Spleen (tissue), 11 donors: ENCODE results near the gene CFAP70. TPM values are rescaled to one million over a fixed set of nuclear protein-coding genes. Genes with fewer than 3 reads are reported as not detected.

Experiments
- DNase-seq: peaks from one replicate; pipeline ENCODE4 v3.0.0-alpha.2; 2020
- H3K27ac ChIP-seq, 8 donors: fragments of 200-600 bp; sonication (generic) in 7 of 8; 1 replicate in 4 of 8; 2 replicates in 4 of 8; pipeline versions ENCODE4 v1.5.0 to v1.8.0; 2016 to 2021; ENCODE audit warnings: inconsistent platforms in 4 of 8, mild to moderate bottlenecking in 4 of 8, moderate library complexity in 1 of 8
- H3K27me3 ChIP-seq, 7 donors: fragments of 200-600 bp; sonication (generic) in 6 of 7; replicated peaks in 1 of 7; 1 replicate in 4 of 7; 2 replicates in 3 of 7; pipeline versions ENCODE4 v1.5.0 to v1.8.0; 2016 to 2021; ENCODE audit warnings: inconsistent platforms in 3 of 7, mild to moderate bottlenecking in 1 of 7
- H3K36me3 ChIP-seq, 6 donors: fragments of 200-600 bp; sonication (generic) in 5 of 6; 1 replicate in 4 of 6; 2 replicates in 2 of 6; pipeline versions ENCODE4 v1.5.0 to v1.8.0; 2016 to 2021; ENCODE audit warnings: inconsistent platforms in 2 of 6
- H3K4me1 ChIP-seq, 6 donors: fragments of 200-600 bp; sonication (generic) in 5 of 6; 1 replicate in 3 of 6; 2 replicates in 3 of 6; pipeline versions ENCODE4 v1.5.0 to v1.8.0; 2016 to 2021; ENCODE audit warnings: inconsistent platforms in 3 of 6
- H3K4me3 ChIP-seq, 8 donors: fragments of 200-600 bp; sonication (generic) in 7 of 8; 1 replicate in 4 of 8; 2 replicates in 4 of 8; pipeline versions ENCODE4 v1.5.0 to v1.8.0; 2016 to 2021; ENCODE audit warnings: inconsistent platforms in 4 of 8, mild to moderate bottlenecking in 4 of 8, moderate library complexity in 2 of 8
- H3K9me3 ChIP-seq, 8 donors: fragments of 200-600 bp; sonication (generic) in 7 of 8; 1 replicate in 4 of 8; 2 replicates in 4 of 8; pipeline versions ENCODE4 v1.5.0 to v1.8.0; 2016 to 2021; ENCODE audit warnings: inconsistent platforms in 4 of 8
- CTCF ChIP-seq, 11 experiments: fragments of 200-600 bp in 7 of 11; fragments of 450-650 bp in 4 of 11; sonication (generic) in 4 of 11; IDR thresholded peaks in 8 of 11; conservative IDR thresholded peaks in 3 of 11; 1 replicate in 7 of 11; 2 replicates in 4 of 11; pipeline versions ENCODE4 v1.4.0 to v1.8.0; 2016 to 2021; ENCODE audit warnings: antibody characterized with exemption in 11 of 11, inconsistent platforms in 4 of 11, mild to moderate bottlenecking in 1 of 11
- POLR2A ChIP-seq, 3 donors: fragments of 450-650 bp; IDR thresholded peaks; one replicate each; pipeline ENCODE4 v1.5.1; 2017; ENCODE audit warnings: antibody characterized with exemption in 3 of 3, mild to moderate bottlenecking in 1 of 3
- POLR2AphosphoS5 ChIP-seq, 3 donors: sonication (generic); formaldehyde crosslinking; IDR thresholded peaks; one replicate each; pipeline ENCODE4 v1.5.1; 2017; ENCODE audit warnings: antibody characterized with exemption in 3 of 3
- whole genome bisulfite sequencing, 5 donors: extraction: QIAGEN DNeasy Blood & Tissue Kit in 3 of 5; methylation state at CpG; one replicate each; pipeline versions ENCODE4 v1.1.5 to v1.1.7; 2013 to 2018; 5-methylcytosine and 5-hydroxymethylcytosine counted together
- intact Hi-C: fragments of 100-400 bp; cut with DNase I; formaldehyde crosslinking; loops from one replicate; pipeline ENCODE4 v1.15.0; 2023; ENCODE audit warnings: low total_unique reads
- polyA plus RNA-seq, 3 donors: library from polyadenylated mRNA; stranded (reverse); fragments of 200-250 nt; gene quantifications; one replicate each; pipeline ENCODE4 v1.2.1, GENCODE V29; 2013
- total RNA-seq, 7 donors: library from RNA; depleted of rRNA in 3 of 7; stranded (reverse); fragments of >200 nt in 3 of 7; fragmentation: NEBNext Ultra II Directional in 4 of 7; extraction: Animal tissue kit (Norgen Biotek cat#: 25700) in 4 of 7; gene quantifications; one replicate each; pipeline versions ENCODE4 v1.1.0 to v1.2.1, GENCODE V29; 2016 to 2021
- donor health status: healthy with polysubstance abuse.
- donor health status: DM: no; HTN: no; CAD: no; lungs with moderate emphysema.
- donor health status: DM: no; HTN: no; CAD: no.
- donor health status: Bipolar disorder and iron deficiency.
- donor health status: healthy.
- donor health status: DM: no; HTN: no; CAD: no.
- donor health status: DM: yes; HTN: yes; CAD: no.

The CFAP70 gene
- total and polyA plus RNA-seq, 10 donors: 1.3 to 5.7 (median 3.0) TPM

GRCh38 chr10:73405556-73405955, 46.9 kb upstream of the CFAP70 start:
- Histone ChIP-seq H3K27ac (no peak overlapping the region), H3K27me3 (no peaks in the 10 kb centered on the region), H3K36me3 (peaks cover 0 to 28% (median 0%) of the 10 kb centered on the region in 6 donors), H3K9me3 (no peaks in the 10 kb centered on the region), H3K4me1 (peaks cover 4 to 65% (median 27%) of the 10 kb centered on the region in 6 donors), H3K4me3 (no peak overlapping the region)
- TF ChIP-seq POLR2AphosphoS5 (IDR thresholded peaks at IDR 0.05): no peak
- TF ChIP-seq POLR2A (IDR thresholded peaks at IDR 0.05): no peak
- TF ChIP-seq CTCF (IDR thresholded peaks at IDR 0.05 in 8 of 11, conservative IDR thresholded peaks at IDR 0.05 in 3 of 11): no peak
- intact Hi-C loops: no loop called here
- 80 to 89% (median 86%) methylated on average over 3 of the region's 3 CpGs for WGBS, 5 donors
- DNase-seq: no peak

GRCh38 chr10:73404690-73405089, 46.0 kb upstream of the CFAP70 start:
- H3K9me3 ChIP-seq: no peaks in the 10 kb centered on the region
- H3K27me3 ChIP-seq: no peaks in the 10 kb centered on the region
- DNase-seq: no peak
- peaks cover 0 to 34% (median 4%) of the 10 kb centered on the region in 6 donors for H3K36me3 ChIP-seq
- H3K27ac ChIP-seq: no peak overlapping the region
- no peak overlapping the region for H3K4me3 ChIP-seq
- WGBS, 5 donors: 95 to 97% (median 96%) methylated on average over 9 of the region's 9 CpGs
- intact Hi-C loops: no loop called here
- H3K4me1 ChIP-seq: peaks cover 4 to 57% (median 21%) of the 10 kb centered on the region in 6 donors
- TF ChIP-seq CTCF (IDR thresholded peaks at IDR 0.05 in 8 of 11, conservative IDR thresholded peaks at IDR 0.05 in 3 of 11) (no peak), POLR2AphosphoS5 (IDR thresholded peaks at IDR 0.05) (no peak), POLR2A (IDR thresholded peaks at IDR 0.05) (no peak)

GRCh38 chr10:73401636-73402035, 43.0 kb upstream of the CFAP70 start:
- Histone ChIP-seq H3K27ac (no peak overlapping the region), H3K4me3 (no peak overlapping the region), H3K27me3 (no peaks in the 10 kb centered on the region), H3K36me3 (peaks cover 0 to 49% (median 29%) of the 10 kb centered on the region in 6 donors), H3K9me3 (no peaks in the 10 kb centered on the region), H3K4me1 (peaks cover 0 to 30% (median 5%) of the 10 kb centered on the region in 6 donors)
- TF ChIP-seq CTCF (IDR thresholded peaks at IDR 0.05 in 8 of 11, conservative IDR thresholded peaks at IDR 0.05 in 3 of 11) (no peak), POLR2AphosphoS5 (IDR thresholded peaks at IDR 0.05) (no peak), POLR2A (IDR thresholded peaks at IDR 0.05) (no peak)
- 90 to 100% (median 98%) methylated on average over 6 of the region's 6 CpGs for WGBS, 5 donors
- intact Hi-C loops: no loop called here
- no peak for DNase-seq

- no peak for DNase-seq
- no peak overlapping the region for H3K4me3 ChIP-seq
- no peaks in the 10 kb centered on the region for H3K9me3 ChIP-seq
- H3K36me3 ChIP-seq: peaks cover 3 to 68% (median 51%) of the 10 kb centered on the region in 6 donors
- H3K27me3 ChIP-seq: no peaks in the 10 kb centered on the region
- 77 to 85% (median 82%) methylated on average over 4 of the region's 4 CpGs for WGBS, 5 donors
- H3K27ac ChIP-seq: no peak overlapping the region
- TF ChIP-seq CTCF (IDR thresholded peaks at IDR 0.05 in 8 of 11, conservative IDR thresholded peaks at IDR 0.05 in 3 of 11) (no peak), POLR2A (IDR thresholded peaks at IDR 0.05) (no peak), POLR2AphosphoS5 (IDR thresholded peaks at IDR 0.05) (no peak)
- intact Hi-C loops: no loop called here
- peaks cover 0 to 5% (median 0%) of the 10 kb centered on the region in 6 donors for H3K4me1 ChIP-seq
Measured at GRCh38 chr10:73399063-73399462, 40.4 kb upstream of the CFAP70 start.
